GM10266 (cell line): ENCODE data around the gene SHC4.

Experiments used
- DNase-seq: peaks from one replicate; pipeline ENCODE4 v3.0.0; 2012; ENCODE audit errors: extremely low spot score
- TF ChIP-seq, protein P1 (sequence below): IDR thresholded peaks from 2 replicates; pipeline ENCODE4 v1.5.1; 2012; ENCODE audit warnings: mild to moderate bottlenecking, low read depth; ENCODE audit not compliant: control insufficient read depth, insufficient read depth; ENCODE audit errors: missing control alignments

SHC4 gene

DNA sequence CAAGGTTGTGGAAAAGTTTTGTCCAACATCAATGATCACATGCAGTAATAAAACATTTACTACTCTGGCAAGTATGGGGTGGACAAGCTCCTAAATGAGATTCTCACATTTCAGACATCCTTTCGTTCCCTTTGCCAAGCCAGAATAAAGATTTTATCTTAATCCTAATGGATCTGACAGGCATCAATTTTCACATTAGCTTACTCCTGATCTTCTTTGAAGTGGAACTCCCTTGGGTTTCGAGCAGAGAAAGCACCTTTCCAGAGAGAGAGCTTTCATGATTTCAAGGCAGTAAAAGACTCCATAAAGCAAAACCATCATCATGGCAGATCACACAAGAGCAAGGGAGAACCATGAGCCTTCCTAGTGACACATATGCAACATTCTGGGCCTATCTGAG, 113.1 kb downstream of the SHC4 start:
- no peak for DNase-seq
- TF ChIP-seq, protein P1, sequence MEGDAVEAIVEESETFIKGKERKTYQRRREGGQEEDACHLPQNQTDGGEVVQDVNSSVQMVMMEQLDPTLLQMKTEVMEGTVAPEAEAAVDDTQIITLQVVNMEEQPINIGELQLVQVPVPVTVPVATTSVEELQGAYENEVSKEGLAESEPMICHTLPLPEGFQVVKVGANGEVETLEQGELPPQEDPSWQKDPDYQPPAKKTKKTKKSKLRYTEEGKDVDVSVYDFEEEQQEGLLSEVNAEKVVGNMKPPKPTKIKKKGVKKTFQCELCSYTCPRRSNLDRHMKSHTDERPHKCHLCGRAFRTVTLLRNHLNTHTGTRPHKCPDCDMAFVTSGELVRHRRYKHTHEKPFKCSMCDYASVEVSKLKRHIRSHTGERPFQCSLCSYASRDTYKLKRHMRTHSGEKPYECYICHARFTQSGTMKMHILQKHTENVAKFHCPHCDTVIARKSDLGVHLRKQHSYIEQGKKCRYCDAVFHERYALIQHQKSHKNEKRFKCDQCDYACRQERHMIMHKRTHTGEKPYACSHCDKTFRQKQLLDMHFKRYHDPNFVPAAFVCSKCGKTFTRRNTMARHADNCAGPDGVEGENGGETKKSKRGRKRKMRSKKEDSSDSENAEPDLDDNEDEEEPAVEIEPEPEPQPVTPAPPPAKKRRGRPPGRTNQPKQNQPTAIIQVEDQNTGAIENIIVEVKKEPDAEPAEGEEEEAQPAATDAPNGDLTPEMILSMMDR: no peak

DNA sequence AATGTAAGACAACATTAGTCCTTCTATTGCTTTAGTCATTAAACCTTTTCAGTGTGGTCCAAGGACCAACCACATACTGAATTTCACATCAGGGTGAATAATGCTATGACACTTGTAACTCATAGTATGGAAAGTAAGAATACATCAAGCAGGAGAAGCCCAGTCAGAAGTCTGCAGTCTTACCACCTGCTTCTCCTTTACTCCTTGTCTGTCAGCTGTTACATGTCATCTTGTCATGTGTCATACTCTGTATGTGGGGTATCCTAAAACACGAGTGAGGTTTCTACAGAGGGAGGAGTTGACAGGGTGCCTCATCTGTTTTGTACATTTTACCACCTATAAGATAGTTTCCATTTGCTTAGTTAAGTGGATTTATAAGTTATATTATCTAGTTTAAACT, 118.6 kb downstream of the SHC4 start:
- DNase-seq: no peak
- TF ChIP-seq, protein P1: no peak

DNA sequence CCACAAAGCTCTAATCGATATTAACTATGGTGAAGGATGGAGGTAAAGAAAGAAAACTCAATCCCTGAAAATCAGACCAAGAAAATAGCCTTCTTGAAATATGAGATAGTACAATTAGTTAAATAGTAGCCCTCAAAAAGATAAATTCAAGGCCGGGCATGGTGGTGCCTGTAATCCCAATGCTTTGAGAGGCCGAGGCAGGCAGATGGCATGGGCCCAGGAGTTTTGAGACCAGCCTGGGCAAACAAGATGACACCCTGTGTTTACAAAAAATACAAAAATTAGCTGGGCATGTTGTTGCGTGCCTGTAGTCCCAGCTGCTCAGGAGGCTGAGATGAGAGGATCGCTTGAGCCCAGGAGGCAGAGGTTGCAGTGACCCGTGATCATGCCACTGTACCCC, 121.2 kb downstream of the SHC4 start:
- DNase-seq: no peak
- TF ChIP-seq, protein P1: no peak

DNA sequence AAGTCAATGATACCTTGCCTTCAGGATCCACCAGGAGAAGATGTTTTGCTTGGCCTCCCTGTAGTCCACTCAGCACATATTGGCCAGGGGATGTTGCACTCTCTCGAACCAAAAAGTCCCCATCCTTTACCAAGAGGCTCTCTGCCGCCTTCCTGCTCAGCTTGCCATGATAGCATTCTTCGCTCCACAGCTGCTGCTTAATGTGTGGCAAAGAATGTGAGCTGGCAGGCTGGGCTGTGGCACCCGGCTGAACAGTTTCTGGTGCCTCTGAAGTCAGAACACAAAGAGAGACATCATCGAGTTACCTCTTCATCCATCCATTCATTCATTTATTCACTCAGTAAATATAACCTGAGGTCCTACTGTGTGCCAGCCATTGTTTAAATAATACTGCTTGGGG, 129.0 kb downstream of the SHC4 start:
- DNase-seq: no peak
- TF ChIP-seq, protein P1: no peak

DNA sequence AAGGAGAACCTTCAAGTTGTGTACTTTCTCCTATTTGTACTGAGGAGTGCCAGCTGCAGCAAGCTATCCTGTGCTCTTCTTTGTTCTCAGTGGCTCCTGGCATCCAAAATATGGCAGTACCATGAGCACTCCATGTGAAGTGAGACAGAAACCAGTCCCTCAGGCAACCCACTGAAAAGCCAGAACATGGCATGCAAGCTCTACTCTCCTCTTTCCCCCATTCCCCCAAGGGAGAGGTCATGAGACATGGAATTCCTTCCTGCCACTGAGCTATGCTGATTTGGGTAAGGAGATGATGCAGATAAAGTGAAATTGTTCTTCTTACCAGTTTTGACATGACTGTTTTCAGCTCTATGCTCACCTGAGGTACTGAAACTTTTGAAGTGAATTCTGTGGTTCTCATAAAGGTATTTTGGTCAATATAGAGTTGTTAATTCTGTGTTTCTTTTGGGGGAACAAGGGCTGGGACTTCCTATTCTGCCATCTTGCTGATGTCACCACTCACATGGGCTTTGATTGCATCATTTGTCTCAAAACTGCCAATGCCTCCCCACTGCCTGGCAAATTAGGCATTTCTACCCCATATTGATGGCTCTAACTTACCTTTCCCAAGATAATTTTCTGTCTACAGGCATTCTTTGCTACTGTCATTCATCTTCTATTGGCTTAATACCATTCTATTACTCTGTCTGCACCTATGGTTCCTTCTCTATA, 130.0 kb downstream of the SHC4 start:
- TF ChIP-seq, protein P1: no peak

DNA sequence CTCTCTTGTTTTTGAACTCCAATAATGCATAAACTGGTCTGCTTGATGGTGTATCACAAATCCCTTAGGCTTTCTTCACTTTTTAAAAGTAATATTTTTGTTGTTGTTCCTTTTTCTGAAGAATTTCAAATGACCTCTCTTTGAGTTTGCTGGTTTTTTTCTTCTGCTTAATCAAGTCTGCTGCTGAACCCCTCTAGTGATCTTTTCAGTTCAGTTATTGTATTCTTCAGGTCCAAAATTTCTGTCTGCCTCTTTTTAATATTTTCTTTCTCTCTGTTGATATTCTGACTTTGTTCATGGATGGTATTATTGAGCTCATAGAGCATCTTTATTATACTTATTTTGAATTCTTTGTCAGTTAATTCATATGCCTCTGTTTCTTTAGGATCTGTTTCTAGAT, 131.1 kb downstream of the SHC4 start:
- no peak for DNase-seq
- TF ChIP-seq, protein P1: no peak

More for the DNA sequence above, 130.0 kb downstream of the SHC4 start:
- no peak for DNase-seq

DNA sequence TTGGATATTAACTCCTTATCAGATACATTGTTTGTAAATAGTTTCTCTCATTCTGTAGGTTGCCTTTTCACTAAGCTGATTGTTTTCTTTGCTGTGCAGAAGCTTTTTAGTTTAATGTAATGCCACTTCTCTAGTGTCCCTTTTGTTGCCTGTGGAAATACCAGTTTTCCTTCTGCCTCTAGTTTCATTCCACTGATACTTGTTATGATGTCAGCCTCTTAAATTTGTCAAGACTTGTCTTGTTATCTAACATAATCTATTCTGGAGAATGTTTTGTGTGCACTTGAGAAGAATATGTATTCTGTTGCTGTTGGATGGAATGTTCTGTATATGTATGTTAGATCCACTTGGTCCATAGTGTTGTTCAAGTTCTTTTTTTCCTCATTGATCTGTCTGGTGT, 134.8 kb downstream of the SHC4 start:
- DNase-seq: no peak
- TF ChIP-seq, protein P1: no peak
